HG02588 (cell line): ENCODE results near the gene SLX1A.
A peak's percentile ranks its signal among the peaks of the same experiment; 100 is the strongest.
"Not testable (repeated sequence)": the region's sequence is repeated elsewhere in the genome, so short reads cannot be mapped to it uniquely, and the experiment has no call there.

Experiments used
- ATAC-seq: cut with Tn5 transposase; IDR thresholded peaks from one replicate; pipeline ENCODE4 v1.9.1; 2021; ENCODE audit warnings: mild to moderate bottlenecking, moderate library complexity; ENCODE audit not compliant: unreplicated experiment

Gene SLX1A

GRCh38 chr16:30184096-30184890, 9.4 kb upstream of the SLX1A start:
- ATAC-seq, result peak; percentile 40

- no peak for ATAC-seq
Measured at GRCh38 chr16:30184891-30185682, 8.6 kb upstream of the SLX1A start.

DNA sequence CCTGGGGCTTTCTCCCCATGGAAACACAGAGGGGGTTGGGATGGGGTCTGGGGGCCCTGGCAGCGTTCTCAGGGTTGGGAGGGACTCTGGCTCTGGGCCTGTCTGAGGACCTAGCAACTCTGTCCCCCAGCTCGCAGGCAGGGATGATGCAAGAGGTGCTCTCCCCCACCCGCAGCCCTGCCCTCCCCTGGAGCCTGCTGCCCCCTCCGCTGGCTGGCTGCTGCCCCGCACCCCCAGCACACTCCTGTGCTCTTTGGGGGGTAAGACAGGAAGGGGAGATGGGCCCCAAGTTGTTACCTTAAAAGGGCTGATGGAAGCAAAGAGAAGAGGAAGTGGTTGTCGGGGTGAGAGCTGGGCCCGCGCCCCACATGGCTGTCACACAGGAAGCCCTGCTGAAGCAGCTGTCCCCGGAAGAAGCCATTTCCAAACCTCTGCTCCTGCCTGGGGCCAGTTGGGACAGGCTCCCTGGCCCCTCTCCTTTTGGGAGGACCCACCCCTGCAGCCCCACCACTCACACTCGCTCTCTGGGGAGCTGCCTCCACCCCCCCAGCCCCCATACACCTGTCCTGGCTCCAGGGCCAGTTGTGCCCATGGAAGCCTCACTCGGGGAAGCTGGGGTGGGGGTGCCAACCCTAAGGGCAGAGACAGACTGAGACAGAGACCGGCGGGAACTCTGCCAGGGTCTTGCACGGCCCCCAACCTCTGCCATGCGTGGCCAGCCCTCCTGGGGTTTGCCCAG, 7.8 kb upstream of the SLX1A start:
- ATAC-seq, result no peak

- ATAC-seq, result no peak
Measured at GRCh38 chr16:30186444-30186781, 7.3 kb upstream of the SLX1A start.

DNA sequence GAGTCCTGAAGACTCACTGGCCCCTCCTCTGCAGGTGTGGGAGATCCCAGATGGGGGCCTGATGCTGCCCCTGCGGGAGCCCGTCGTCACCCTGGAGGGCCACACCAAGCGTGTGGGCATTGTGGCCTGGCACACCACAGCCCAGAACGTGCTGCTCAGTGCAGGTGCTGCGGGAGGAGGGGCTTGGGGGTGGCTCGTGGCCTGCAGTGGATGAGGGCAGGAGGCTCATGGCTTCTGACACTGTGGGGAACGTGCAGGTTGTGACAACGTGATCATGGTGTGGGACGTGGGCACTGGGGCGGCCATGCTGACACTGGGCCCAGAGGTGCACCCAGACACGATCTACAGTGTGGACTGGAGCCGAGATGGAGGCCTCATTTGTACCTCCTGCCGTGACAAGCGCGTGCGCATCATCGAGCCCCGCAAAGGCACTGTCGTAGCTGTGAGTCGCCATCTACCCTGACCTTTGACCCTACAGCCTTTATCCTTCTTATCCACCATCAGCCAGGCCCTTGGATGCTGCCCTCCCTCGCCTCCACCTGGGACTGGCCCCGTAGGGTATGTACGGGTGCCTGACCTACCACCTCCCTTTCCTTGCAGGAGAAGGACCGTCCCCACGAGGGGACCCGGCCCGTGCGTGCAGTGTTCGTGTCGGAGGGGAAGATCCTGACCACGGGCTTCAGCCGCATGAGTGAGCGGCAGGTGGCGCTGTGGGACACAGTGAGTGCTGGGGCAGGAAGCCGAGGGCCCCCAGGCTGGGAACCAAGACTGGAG, 6.7 kb upstream of the SLX1A start:
- no peak for ATAC-seq

DNA sequence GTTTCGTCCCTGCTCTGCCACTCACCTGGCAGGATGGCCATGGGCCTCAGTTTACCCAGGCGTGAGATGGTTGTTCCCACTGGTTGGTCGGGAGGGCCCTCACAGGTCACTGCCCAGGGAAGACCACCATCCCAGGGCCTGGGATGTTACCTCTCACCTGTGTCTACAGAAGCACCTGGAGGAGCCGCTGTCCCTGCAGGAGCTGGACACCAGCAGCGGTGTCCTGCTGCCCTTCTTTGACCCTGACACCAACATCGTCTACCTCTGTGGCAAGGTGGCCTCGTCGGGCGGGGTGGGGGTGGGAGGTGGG, 6.2 kb upstream of the SLX1A start:
- no peak for ATAC-seq

DNA sequence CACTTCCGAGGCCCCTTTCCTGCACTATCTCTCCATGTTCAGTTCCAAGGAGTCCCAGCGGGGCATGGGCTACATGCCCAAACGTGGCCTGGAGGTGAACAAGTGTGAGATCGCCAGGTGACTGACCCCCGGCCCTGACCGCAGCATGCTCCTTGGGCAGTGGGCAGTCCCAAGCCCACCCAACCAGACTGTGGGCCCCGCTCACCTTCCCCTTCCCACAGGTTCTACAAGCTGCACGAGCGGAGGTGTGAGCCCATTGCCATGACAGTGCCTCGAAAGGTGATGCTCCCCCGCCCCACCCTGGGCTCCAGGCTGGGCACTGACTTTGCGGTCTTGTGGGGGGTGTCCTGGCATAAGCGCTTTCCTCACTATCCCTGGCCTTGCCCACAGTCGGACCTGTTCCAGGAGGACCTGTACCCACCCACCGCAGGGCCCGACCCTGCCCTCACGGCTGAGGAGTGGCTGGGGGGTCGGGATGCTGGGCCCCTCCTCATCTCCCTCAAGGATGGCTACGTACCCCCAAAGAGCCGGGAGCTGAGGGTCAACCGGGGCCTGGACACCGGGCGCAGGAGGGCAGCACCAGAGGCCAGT, 5.6 kb upstream of the SLX1A start:
- no peak for ATAC-seq

GRCh38 chr16:30191158-30191557, 2.5 kb upstream of the SLX1A start:
- ATAC-seq, result not testable (repeated sequence)

- peak; percentile 11 for ATAC-seq
Measured at GRCh38 chr16:30193098-30193497, 577 bp upstream of the SLX1A start.

- peak; percentile 46 for ATAC-seq
Measured at GRCh38 chr16:30194172-30194925, 674 bp downstream of the SLX1A start.

DNA sequence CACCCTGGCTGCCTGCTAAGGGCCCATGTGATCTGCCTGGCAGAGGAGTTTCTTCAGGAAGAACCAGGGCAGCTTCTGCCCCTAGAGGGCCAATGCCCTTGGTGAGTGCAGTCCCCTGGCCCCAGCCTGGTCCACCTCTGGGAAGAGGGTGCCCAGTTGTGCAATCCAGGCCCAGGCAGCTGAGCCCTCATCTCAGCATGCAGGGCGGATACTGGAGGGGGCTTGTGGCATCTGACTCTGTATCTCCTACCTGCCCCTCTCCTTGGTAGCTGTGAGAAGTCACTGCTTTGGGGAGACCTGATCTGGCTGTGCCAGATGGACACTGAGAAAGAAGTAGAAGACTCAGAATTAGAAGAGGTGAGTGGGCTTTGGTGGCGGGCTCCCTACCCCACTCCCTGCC, 3.3 kb downstream of the SLX1A start:
- not testable (repeated sequence) for ATAC-seq

GRCh38 chr16:30199049-30199448, 5.4 kb downstream of the SLX1A start, which contains the start of gene SULT1A3:
Gene SULT1A3 (plus strand): TSS chr16:30199255. CDS start chr16:30200729, 1,474 bp downstream.
- ATAC-seq, result not testable (repeated sequence)

DNA sequence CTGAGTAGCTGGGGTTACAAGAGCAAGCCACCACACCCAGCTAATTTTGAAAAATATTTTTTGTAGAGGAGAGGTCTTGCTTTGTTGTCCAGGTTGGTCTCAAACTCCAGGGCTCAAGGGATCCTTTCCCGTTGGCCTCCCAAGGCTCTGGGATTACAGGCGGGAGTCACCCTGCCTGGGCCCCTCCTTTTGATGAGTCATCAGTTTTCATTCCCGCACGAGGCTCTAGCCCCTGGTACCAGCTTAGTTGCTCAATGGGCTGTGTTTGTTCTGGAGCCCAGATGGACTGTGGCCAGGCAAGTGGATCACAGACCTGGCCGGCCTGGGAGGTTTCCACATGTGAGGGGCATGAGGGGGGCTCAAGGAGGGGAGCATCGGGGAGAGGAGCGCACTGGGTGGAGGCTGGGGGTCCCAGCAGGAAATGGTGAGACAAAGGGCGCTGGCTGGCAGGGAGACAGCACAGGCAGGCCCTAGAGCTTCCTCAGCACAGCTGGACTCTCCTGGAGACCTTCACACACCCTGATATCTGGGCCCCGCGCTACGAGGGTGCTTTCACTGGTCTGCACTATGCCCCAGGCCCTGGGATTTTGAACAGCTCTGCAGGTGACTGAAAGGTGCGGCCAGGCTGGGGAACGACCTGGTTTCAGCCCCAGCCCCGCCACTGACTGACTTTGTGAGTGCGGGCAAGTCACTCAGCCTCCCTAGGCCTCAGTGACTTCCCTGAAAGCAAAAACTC, 6.1 kb downstream of the SLX1A start:
- ATAC-seq, result not testable (repeated sequence)

DNA sequence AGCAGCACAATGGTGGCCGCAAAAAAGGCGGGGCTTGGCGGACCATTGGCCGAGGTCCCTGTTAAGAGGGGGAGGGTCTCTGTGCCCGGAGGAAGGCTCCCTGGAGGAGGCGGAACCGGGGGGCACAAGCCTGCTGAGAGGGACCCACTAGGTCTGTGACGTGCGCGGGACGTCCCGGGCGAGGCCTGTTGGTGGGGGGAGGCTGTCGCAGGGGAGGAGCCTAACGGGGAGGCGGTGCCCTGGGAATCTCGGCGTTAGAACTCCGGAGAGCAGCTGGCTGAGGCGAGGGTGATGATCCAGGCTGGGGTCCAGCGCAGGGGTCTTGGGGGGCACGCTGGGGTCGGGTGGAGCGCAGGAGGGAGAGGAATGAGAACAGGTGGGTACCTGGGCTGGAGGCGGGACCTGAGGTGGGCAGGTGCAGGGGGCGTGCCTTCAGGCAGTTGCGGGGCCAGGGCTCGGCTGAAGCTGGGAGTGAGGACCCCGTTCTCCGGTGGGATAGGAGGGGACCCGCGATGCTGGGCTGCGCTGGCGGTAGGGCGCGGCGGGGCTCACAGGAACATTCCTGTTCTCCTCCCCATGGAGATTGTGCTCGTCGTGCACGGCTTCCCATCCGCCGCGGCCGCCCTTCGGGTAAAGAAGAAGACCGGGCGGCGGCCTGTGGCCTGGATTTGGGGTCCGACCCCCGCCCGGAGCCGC, 12.0 kb downstream of the SLX1A start:
- ATAC-seq, result not testable (repeated sequence)

- not testable (repeated sequence) for ATAC-seq
Measured at GRCh38 chr16:30206252-30206651, 12.6 kb downstream of the SLX1A start.

DNA sequence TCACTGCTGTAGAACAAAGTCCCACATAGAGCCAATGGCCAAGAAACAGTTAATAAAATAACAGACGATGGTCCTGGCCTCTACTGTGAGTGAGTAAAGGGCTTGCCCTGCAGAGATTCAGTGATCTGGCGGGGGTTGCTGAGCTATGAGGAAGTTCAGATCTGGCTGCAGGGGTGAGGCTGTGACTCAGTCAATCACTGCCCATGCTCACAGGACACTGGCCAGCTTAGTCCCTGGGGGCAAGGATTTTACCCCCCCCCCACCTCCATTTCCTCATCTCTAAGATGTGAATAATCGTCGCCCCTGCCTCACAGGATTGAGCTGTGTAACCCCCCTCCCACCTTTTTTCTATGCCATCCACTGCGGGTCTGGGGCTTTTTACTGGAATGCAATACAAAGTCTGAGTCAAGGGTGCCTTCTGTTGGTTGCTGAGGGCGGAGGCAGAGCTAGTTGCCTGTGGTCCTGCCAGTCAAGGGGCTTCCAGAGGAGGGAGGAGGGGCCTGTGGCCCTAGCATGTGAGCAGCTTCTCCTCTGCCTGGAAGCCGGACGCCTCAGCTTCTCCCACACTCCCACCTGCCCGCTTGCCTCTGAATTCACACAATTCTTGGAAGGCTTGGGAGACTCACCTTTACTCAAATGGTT, 13.5 kb downstream of the SLX1A start:
- not testable (repeated sequence) for ATAC-seq

- ATAC-seq, result not testable (repeated sequence)
Measured at GRCh38 chr16:30209032-30209431, 15.4 kb downstream of the SLX1A start.

GRCh38 chr16:30211414-30211813, 17.7 kb downstream of the SLX1A start:
- not testable (repeated sequence) for ATAC-seq
